HG03521 (cell line): ENCODE measurements around the gene C6orf89.
"Not testable (repeated sequence)": the region's sequence is repeated elsewhere in the genome, so short reads cannot be mapped to it uniquely, and the experiment has no call there.

Experiments
- ATAC-seq: cut with Tn5 transposase; IDR thresholded peaks from one replicate; pipeline ENCODE4 v1.9.1; 2021; ENCODE audit warnings: mild to moderate bottlenecking, moderate library complexity; ENCODE audit not compliant: unreplicated experiment

The C6orf89 gene

DNA sequence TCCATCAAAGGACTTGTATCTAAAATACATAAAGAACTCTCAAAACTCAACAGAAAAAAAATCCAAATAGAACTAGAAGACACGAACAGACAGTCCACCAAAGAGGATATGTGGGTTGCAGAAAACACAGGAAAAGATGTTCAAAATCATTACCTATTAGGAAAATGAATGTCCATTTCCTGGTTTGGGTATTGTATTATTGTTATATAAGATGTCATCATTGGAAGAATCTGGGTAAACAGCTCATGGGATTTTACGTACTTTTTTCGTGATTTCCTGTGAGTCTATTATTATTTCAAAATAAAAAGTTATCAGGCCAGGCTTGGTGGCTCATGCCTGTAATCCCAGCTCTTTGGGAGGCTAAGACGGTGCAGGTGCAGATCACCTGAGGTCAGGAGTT lies 59.5 kb downstream of the C6orf89 start:
- ATAC-seq, result no peak

DNA sequence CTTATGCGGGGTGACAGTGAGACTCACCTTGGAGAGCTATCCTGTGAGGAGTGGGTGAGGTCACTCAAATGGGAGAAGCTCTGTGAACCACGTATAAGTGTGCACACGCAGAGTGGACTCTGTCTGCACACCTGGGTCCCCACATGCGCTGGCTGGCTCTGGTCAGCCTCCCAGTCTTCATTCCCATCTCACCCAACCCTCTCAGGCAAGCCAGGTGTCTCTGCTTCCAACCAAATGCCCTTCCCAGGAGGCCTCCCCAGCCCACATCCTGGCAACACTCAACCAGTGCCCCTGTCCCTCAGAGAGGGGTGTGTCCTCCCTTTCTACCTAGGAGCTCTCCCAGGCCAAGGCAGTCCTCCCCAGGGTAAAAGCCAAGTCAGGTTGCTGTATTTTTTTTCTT lies 60.8 kb downstream of the C6orf89 start:
- ATAC-seq, result no peak

DNA sequence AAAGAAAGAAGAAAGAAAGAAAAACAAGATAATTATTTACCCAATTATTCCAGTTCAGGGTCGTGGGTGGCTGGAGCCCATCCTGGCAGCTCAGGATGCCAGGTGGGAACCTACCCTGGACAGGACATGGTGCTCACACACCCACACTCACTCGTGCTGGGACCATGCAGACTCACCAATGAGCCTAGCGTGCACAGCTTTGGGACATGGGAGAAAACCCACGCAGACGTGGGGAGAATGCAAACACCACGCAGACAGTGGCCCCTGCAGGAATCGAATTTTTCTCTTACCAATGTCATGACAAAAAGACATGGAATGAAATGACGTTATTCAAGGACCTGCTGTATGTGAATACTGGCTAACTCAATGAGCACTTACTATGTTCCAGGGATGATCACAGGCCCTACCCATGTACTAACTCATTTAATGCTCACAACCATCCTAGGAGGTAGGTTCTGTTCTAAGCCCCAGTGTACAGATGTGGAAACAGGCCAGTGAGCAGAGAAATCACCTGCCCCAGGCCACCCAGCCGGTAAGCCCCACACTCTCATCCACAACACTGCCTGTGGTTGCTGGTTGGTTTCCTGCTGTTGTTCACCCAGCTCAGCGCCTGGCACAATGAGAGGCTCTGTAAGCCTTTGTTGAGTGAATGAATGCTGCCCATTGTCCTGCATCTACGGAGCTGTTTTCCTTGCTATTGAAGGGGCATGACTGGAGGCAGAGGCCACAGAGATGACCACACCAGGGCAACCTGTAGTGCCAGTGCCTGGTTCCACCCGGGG lies 62.0 kb downstream of the C6orf89 start:
- no peak for ATAC-seq

DNA sequence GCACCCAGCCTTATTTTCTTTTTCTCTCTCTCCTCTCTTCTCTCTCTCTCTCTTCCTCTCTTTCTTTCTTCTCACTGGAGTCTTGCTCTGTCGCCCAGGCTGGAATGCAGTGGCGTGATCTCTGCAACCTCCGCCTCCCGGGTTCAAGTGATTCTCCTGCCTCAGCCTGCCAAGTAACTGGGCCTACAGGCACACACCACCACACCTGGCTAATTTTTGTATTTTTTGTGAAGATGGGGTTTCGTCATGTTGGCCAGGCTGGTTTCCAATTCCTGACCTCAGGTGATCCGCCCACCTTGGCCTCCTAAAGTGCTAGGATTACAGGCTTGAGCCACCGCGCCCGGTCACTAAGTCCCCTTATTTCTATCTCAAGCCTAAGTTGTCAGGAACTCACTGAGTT lies 63.3 kb downstream of the C6orf89 start:
- not testable (repeated sequence) for ATAC-seq

DNA sequence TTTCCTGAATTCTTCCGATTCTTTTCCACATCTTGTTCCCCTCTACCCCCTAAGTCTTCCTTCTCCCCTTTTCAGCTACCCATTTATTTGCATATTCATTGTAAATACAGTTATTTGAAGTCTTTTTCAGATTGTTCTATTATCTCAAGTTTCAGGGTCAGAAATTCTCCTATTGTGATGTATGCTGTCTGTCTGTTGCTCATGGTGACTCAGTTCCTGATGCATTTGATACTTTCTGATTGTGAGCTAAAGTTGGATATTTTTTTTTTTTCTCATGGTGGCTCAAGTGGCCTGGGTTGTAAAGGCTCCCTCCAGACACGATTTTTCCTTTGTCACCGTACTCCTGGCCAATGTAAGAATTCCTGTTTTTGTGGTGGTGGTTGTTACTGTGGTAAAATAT lies 63.9 kb downstream of the C6orf89 start:
- ATAC-seq, result no peak

DNA sequence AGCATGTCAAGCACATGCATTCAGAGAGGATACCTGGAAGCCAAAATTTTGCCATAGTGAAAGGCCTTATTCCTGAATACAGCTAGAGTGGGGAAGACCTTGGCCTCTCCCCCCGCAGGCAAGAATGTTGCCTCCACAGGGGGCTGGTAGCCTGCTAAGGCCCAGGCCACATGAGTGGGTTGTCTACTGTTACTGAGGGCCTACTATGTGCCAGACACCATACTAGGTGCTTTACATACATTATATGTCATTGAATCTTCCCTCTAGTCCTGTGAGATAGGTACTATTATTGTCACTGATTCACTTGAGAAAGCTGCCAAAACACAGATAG lies 68.1 kb downstream of the C6orf89 start:
- no peak for ATAC-seq

DNA sequence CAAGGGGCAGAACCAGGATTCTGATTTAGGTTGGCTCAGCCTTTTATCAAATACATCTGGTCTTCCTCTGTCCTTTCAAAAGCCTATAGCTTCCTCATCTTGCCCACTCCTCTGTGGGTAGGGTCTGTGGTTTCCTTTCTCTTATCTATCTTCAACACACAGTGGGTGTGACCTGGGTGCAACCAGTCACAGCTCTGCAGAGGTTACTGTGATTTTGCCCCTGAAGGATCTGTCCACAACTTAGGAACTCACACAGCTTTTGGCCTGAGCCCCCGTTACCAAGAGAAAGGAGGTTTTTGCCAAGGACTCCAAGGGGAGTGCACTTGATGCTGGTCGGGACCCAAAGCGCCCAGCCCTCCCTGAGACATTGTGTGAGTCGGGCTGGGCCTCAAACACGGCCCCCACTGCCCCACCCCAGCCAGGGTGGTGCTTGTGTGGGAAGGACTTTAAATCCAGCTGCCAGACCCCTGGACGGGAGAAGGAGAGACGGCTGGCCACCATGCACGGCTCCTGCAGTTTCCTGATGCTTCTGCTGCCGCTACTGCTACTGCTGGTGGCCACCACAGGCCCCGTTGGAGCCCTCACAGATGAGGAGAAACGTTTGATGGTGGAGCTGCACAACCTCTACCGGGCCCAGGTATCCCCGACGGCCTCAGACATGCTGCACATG lies 68.6 kb downstream of the C6orf89 start, which contains the start of gene PI16:
Gene PI16 (plus strand): TSS at position 477 of the 670 bp plus-strand sequence. CDS start 23 bp downstream, at position 500.
- ATAC-seq, result no peak

DNA sequence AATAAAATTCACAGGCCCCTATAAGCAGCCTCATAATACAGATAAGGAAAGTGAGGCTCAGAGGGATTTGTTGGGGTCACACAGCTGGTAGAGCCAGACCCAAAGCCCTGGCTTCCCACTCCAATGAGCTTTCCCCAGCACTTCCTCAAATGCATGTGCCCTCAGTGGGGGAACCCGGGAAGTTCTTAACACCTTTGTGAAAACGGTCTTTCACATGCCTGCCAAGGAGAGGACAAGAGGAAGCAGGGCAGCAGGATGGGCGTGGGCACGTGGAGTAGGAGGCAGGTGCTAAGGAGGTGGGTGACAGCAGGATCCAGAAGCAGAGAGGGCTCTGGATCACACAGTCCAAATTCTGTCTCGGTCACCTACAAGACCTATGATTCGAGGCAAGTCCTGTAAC lies 69.4 kb downstream of the C6orf89 start:
- no peak for ATAC-seq

DNA sequence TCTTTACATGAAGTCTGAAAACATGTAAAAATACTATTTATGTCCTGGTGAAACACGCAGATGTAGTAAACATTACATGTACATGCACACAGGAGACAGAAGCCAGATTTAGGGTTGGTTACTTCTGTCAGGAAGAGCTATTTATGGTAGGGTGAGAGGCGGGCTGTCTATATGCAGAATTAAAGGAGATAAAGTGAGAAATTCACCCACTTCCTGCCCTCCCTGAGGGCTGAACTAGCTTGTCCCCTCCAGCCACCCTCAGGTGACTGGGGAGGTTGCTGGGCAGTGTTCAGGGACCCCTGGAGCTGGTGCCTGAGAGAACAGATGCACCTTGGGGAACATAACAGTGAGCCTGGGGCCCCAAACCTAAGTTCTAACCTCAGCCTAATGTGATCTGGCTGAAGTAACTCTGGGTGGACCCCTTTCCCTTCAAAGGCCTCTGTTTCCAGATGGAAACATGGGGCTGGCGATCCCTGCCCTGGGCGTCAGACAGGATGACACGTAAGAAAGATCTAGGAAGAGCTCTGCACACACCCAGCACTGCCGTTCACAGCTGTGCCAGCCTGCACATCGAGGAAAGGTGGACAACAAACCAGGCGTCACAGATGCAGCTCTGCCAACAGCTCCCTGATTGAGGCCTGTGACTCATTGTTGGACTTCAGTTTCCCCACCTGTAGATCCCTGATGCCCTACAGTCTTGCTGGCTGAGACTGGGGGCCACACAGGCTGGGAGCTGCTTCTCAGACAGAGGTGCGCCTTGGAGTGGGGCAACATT lies 70.1 kb downstream of the C6orf89 start:
- no peak for ATAC-seq

DNA sequence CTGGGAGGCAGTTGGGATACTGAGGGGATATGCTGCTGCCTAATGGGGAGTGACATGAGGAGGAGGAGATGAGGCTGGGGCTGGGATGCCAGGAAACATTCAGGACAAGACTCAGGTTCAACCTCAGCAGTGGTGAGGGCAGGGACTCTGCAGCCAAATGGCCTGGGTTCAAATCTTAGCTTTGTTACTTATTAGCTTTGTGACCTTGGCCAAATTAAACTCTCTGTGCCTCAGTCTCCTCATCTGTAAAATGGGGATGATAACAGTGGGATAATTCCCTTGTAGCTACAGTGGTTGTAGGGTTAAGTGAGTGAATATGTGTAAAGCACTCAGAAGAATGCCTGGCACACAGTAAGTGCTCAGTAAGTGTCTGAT lies 70.7 kb downstream of the C6orf89 start:
- ATAC-seq, result no peak

DNA sequence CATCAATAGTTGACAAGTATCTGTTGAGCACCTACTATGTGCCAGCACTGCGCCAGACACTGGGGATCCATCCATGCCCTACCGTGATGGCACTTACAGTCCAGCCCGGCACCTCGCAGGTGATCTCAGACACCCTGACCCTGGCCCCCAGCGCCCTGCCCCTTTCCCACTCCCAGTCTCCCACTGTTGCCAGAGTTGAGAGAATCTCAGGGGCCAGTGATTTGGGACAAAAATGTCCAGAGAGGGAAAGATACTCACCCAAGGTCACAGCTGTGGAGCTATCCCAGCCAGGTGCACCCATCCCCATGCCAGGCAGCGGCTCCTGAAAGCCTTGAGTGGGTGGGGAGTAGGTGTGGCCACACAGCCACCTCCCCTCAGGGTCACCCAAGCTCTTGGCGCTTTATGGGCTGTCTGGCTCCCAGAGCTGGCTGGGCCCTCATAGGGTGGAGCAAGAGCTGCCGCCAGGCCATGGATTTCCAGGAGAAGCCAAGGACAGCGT lies 72.1 kb downstream of the C6orf89 start:
- no peak for ATAC-seq

DNA sequence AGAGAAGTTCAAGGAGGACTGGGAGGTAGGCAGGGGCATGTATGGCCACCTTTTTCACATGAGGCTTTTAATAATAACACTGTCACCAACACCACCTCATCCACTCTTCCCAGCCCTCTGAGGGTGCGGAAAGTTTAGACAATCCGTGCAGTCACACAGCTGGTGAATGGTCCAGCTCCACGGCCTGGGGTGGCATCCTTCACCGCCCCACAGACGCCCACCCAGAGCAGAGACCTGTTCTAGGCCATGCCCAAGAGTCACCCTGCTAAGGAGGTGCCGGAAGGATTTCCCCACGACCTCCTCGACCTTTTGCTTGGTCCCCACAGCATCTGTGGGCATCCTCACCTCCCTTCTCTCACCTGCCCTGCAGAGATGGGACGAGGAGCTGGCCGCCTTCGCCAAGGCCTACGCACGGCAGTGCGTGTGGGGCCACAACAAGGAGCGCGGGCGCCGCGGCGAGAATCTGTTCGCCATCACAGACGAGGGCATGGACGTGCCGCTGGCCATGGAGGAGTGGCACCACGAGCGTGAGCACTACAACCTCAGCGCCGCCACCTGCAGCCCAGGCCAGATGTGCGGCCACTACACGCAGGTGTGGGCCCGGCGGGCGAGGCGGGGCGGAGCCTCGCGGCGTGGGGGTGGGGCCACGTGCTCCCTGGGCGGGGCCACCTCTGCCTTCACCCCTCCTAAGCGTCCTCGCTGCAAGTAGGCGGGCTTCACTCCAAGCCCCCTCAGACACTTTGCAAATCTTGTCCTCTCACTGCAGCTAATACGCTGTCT lies 73.2 kb downstream of the C6orf89 start:
- no peak for ATAC-seq

DNA sequence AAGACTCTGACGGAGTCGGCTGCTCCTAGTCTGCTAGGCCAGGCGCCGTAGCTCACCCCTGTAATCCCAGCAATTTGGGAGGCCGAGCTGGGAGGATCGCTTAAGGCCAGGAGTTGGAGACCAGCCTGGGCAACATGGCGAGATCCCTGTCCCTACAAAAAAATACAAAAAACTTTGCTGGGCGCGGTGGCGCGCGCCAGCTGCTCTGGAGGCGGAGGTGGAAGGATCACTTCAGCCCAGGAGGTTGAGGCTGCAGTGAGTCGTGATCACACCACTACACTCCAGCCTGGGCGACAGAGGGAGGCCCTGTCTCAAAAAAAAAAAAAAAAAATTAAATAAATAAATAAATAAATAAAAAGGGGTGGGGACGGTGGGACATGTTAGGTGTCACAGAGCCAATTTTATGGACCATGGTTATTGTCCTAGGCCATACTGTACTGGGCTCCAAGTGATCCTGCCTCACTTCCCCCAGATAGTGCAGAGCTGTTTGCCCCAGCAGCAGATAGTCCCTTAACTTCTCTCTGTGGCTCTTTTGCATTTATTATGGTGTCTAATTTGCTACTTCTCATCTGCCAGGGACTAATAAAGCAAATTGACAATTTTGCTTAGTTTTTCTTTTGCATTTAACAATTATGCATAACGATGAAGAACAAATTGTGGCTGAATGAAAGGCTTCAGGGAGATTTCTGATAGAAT lies 74.0 kb downstream of the C6orf89 start:
- ATAC-seq, result no peak

DNA sequence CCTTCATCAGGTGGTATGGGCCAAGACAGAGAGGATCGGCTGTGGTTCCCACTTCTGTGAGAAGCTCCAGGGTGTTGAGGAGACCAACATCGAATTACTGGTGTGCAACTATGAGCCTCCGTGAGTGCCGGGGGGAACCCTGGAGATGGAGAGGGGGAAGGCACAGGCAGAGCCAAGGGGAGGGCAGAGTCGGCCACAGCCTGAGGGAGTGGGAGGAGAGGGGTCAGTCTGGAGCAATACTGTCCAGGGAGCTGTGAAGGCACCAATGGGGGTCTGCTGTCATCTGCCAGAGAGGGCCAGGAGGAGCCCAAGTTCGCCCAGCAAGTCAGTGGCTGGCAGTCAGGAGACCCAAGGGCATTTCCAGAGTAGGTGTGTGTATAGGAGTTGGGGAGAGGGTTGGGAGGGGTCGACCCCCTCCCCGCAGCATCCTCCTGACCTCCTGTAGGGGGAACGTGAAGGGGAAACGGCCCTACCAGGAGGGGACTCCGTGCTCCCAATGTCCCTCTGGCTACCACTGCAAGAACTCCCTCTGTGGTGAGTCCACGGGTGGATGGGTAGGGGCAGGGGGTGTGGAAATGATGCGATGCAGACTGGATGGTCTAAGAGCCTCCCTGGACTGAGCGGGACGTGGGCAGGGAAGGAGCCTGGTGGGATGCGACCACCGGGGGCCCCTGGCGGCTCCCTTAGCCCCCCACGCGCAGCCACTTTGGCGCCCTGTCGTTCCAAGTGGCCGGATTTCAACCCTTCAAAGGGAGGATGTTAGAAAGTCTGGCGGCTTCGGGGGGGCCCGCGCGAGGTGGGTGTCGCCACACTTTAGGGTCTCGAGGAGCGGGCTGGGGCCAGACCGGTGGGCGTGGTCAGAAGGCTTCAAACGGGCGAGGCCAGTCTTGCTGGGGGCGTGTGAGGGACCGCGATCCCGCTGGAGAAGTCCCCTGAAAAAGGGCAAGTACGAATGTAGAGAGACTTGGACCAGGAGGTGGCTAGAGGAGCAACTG lies 76.0 kb downstream of the C6orf89 start:
- ATAC-seq, result no peak

DNA sequence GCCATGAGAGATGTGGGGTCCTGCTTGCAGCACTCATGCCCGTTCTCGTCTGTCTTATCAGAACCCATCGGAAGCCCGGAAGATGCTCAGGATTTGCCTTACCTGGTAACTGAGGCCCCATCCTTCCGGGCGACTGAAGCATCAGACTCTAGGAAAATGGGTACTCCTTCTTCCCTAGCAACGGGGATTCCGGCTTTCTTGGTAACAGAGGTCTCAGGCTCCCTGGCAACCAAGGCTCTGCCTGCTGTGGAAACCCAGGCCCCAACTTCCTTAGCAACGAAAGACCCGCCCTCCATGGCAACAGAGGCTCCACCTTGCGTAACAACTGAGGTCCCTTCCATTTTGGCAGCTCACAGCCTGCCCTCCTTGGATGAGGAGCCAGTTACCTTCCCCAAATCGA lies 77.1 kb downstream of the C6orf89 start:
- ATAC-seq, result no peak

DNA sequence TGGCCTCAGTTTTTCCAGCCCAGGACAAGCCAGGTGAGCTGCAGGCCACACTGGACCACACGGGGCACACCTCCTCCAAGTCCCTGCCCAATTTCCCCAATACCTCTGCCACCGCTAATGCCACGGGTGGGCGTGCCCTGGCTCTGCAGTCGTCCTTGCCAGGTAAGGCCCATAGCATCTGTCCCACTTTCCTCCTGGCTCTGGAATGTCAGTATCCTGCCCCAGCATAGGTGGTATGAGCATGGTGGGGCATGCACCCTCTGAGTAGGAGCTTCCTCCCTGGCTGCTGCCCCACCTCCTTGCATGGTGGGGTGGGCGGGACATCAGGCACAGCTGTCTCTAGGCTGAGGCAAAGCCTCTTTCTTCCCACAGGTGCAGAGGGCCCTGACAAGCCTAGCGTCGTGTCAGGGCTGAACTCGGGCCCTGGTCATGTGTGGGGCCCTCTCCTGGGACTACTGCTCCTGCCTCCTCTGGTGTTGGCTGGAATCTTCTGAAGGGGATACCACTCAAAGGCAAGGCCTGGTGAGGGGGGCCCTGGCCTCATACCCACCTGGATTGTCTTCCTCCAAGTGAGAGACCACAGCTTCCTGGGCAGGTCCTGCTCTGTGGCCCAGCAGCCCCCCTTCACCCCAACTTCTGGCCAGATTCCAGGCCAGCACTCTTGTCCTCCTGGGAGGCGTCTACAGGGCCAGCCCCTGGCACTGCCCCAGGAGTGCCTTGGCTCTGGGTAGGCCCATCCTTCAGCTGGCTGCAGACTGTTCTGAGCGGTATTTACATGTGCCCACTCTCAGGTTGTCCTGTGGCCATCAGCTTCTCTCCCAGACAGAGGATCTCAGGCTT lies 77.9 kb downstream of the C6orf89 start:
- no peak for ATAC-seq

DNA sequence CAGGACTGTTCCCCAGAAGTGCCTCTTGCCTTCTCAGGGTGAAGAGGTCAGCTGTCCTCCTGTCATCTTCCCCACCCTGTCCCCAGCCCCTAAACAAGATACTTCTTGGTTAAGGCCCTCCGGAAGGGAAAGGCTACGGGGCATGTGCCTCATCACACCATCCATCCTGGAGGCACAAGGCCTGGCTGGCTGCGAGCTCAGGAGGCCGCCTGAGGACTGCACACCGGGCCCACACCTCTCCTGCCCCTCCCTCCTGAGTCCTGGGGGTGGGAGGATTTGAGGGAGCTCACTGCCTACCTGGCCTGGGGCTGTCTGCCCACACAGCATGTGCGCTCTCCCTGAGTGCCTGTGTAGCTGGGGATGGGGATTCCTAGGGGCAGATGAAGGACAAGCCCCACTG lies 78.6 kb downstream of the C6orf89 start:
- no peak for ATAC-seq

DNA sequence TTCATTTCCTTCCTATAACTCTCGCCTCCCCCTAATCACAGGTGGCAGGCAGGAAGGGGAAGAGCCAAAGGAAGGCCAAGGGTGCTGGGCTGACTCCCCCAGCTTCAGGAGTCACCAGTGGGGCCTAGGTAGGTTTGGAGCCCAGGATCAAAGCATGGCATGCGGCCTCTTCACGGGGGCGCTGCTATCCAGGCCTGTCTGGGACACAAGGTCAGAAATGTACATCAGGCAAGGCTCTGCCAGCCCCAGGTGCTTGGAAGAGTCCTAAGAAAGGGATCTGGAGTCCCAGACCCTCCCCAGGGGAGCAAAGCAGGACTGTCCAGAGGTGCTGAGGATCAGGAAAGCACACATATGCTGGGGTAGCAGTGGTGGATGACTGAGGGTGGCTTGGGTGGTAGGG lies 79.2 kb downstream of the C6orf89 start:
- no peak for ATAC-seq
